Activated CD4-positive, alpha-beta T cell treated with anti-CD3 and anti-CD28 coated beads, Interleukin-2, Interleukin-6, amounts not matched to agents 100 ng/mL and 50 ng/mL, durations not matched to agents 16 hours and 8 hours (primary cell): Measurements from ENCODE around the gene CPXM1.
"Not testable (repeated sequence)": the region's sequence is repeated elsewhere in the genome, so short reads cannot be mapped to it uniquely, and the experiment has no call there.

Experiments used
- DNase-seq: peaks from one replicate; pipeline ENCODE4 v3.0.0-alpha.2; 2020

Gene CPXM1

DNA sequence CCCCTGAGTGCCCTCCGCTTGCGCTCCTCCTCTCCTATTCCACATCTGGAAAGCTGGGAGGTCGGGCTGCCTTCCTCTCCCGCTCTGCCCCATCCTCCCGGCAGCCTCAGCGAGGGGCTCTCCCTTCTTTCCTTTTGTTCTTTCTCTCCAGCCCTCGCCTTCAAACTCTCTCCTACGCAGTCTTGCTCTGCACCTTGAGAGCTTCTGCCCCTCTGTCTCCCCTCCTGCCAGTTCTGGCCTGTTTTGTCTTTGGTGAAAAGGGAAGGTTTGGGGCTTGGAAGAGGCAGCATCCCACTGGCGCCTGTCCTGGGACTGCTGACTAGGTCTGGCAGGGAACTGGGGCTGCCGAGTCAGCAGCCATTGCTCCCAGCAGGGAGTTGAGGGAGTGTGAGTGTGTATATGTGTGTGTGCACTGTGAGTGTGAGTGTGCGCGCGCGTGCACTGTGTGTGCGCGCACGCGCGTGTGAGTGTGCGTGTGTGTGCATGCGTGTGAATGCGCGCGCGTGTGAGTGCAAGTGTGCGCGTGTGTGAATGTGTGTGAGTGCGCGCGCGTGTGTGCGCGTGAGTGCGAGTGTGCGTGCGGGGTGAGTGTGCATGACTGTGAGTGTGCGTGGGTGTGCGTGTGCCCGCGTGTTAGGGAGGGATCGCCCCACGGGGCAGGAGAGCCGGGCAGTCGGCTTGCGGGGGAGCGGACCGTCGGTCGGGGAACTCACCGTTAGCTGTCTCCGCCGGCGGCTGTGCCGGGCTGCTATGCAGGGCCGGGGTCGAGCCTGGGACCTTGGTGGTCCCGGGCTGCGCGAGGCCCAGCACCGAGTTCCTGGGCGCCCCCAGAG lies 523 bp downstream of the CPXM1 start:
- DNase-seq = no peak

- DNase-seq = no peak
Measured at GRCh38 chr20:2799271-2799670, 1.2 kb downstream of the CPXM1 start.

- no peak for DNase-seq
Measured at GRCh38 chr20:2798814-2799213, 1.6 kb downstream of the CPXM1 start.

- DNase-seq = no peak
Measured at GRCh38 chr20:2798095-2798805, 2.2 kb downstream of the CPXM1 start.

DNA sequence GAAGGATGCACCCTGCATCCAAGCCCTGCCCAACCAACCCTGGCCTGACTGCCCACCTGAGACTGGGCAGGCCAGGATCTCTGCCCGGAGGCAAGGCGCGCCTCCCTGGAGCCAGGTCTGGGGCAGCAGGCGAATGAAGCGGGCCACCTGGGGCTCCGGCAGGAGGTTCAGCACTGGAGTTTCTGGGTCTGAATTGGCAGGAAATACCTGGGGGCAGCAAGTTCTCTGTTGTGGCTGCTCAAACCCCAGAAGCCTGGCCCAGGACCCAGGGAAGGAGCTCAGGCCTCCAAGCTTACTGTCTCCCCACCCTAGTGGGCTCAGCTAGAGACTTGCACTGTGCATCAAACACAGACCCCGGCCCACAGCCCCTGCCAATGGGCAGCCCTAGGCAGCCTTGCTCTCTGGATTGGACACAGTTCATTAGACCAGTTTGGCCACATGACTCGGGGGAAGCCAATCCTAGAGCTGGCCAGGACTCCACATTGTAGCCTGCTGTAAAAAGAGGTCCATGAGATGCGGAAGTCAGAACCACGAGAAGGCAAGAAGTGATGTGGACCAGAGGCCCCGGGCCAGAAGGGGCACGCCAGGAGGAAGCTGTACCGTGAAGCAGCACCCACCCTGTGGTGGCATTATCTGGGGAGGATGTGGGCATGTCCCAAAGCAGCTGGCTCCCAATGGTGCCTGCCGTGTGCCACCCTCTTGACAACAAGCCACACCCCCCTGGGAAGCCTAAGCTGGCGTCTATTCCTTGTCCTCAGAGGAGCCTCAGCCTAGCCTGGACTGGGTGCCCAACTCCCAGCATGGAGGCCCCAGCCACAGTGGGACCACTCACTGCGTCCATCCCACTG lies 3.1 kb downstream of the CPXM1 start:
- no peak for DNase-seq

DNA sequence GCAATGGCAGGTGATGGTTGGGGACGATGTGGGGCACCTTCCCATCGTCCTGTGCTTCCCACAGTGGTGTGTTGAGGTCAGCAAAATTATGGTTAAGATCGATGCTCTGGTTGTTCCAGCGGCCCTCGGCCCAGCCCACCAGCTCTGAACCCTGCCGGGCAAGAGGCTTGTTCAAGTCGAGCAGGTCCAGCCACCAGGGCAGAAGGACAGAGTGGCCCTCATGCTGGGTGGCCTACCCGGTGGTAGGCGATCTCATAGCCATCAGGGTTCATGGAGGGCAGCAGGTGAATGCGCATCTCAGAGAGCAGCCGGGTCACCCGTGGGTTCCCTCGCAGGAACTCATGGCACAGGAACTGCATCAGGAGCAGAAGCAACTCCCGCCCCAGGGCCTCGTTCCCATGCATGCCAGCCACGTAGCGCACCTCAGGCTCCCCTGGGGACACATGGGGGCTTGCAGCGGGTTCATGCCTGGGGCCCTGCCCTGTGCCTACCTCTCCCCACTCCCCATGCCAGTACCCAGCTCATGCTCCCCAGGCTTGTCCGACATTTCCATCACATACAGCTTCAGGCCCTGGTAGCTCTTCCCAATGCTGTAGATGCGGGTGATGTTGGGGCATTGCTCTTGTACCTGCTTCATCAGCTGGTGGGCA lies 4.3 kb downstream of the CPXM1 start:
- DNase-seq = no peak

GRCh38 chr20:2795451-2795850 lies 5.0 kb downstream of the CPXM1 start:
- DNase-seq = no peak

- no peak for DNase-seq
Measured at GRCh38 chr20:2794866-2795447, 5.5 kb downstream of the CPXM1 start.

GRCh38 chr20:2794202-2794748 lies 6.2 kb downstream of the CPXM1 start:
- no peak for DNase-seq

DNA sequence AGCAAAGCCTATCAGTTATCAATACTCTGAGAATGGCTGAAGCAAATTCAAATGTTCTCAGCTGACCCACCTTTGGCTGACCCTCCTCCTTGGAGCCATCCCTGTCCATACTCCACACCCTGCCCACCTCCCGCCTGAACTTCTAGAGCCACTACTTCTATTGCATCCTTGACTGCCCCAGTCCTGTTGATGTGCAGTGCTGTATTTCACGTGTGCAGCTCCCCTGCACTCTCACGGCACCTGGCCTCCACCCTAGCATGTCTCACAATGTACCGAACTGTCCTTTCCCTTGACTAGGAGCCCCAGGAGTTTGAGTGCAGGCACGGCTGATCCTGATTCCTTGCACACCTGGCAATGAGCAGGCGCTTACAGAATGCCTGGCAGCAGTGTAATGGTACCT lies 7.0 kb downstream of the CPXM1 start:
- DNase-seq = no peak

DNA sequence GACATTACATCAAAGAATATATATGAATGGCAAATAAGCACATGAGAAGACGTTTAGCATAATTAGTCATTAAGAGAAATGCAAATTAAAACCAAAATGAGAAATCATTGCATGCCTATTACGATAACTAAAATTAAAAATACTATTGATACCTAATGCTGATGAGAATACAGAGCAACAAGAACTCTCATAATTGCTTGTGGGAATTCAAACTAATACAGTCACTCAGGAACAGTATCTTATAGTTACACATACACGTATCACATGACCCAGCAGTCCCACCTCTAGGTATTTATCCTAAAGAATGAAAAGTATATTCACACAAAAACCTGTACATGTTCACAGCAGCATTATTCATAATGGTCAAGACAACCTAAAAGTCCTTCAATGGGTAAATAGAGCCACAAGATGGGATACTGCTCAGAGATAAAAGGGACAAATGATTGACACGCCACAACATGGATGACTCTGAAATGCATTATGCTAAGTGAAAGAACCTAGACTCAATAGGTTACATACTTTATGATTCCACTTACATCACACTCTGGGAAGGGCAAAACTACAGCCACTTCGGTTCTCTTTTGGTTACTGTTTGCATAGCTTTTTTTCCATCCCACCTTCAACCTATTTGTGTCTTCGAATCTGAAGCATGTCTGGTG lies 16.4 kb downstream of the CPXM1 start:
- no peak for DNase-seq

- DNase-seq = no peak
Measured at GRCh38 chr20:2780948-2781347, 19.5 kb downstream of the CPXM1 start.

DNA sequence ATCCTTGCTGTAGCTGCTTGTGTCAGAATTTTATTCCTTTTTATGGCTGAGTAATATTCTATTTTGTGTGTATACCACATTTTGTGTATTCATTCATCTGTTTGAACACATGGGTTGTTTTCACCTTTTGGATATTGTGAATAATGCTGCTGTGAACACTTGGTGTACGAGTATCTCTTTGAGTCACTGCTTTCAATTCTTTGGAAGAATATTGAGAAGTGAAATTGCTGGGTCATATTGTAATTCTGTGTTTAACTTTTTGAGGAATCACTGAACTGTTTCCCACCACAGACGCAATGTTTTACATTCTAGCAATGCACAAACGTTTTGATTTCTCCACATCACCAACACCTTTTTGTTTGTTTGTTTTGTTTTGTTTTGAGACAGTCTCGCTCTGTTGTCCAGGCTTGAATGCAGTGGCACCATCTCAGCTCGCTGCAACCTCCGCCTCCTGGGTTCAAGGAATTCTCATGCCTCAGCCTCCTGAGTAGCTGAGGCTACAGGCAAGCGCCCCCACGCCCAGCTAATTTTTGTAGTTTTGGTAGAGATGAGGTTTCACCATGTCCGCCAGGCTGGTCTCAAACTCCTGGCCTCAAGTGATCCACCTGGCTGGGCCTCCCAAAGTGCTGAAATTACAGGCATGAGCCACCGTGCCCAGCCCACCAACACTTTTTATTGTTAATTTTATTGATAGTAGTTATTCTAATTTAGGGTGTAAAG lies 21.7 kb downstream of the CPXM1 start:
- no peak for DNase-seq

GRCh38 chr20:2775139-2775538 lies 25.3 kb downstream of the CPXM1 start:
- no peak for DNase-seq

DNA sequence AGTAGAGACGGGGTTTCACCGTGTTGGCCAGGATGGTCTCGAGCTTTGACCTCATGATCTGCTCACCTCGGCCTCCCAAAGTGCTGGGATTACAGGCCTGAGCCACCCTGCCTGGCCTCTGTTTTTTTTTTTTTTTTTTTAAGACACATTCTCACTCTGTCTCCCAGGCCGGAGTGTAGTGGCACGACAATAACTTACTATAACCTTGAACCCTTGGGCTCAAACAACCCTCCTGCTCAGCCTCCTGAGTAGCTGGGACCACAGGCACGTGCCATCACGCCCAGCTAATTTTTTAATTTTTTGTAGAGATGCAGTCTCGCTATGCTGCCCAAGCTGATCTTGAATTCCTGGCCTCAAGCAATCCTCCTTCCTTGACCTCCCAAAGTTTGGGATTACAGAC lies 26.6 kb downstream of the CPXM1 start:
- DNase-seq = no peak

DNA sequence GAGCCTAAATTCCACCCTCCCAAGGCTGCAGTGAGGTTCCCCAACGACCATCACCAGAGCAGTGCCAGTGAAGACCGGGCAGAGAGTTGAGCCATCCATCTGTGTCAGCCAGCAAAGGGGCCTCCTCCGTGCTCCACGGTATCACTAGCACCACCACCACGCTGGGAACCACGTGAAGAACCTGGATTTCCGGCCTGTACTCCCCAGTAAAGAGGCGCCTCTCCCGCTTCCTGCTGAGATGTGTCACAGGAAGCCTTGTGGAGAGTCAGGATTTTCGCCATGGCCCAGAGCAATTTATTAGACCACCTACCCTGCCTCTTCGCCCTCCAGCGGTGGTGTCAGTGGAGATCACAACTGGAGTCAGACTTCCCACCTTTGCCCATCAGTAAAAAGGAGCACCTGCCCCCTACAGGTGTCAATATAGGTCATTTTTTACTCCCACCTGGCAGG lies 28.8 kb downstream of the CPXM1 start:
- no peak for DNase-seq

GRCh38 chr20:2770091-2770490 lies 30.3 kb downstream of the CPXM1 start:
- not testable (repeated sequence) for DNase-seq

GRCh38 chr20:2768632-2769015 lies 31.8 kb downstream of the CPXM1 start:
- DNase-seq = no peak

- no peak for DNase-seq
Measured at GRCh38 chr20:2767768-2768631, 32.4 kb downstream of the CPXM1 start.

DNA sequence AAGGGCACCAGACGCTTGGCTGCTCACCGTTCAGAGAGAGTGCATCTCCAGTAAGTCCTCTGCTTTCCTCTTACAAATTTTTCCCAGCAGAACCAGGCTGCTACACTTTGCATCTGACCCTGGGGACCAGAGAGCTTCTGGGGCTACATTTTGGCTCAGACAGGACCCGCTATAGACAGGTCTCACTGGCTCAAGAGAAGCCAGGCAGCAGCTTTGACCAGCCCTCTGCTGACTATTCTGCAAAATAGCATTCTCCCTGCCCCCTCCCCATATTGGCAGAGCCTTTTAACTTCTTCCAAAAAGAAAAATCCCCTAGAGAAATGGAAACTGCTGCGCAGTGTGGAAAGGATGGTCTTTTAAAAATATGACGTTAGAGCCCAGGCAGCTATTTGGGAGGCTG lies 37.2 kb downstream of the CPXM1 start:
- DNase-seq = no peak
